Subcutaneous abdominal adipose tissue (tissue), 5 donors: ENCODE data around the gene UBTD2.
A peak's percentile ranks its signal among the peaks of the same experiment; 100 is the strongest.
"Not testable (repeated sequence)": the region's sequence is repeated elsewhere in the genome, so short reads cannot be mapped to it uniquely, and the experiment has no call there.

Source experiments
- H3K27ac ChIP-seq: one replicate; pipeline ENCODE4 v1.7.0; 2013; ENCODE audit warnings: low read depth, mild to moderate bottlenecking, inconsistent platforms, low read length, moderate library complexity
- H3K27me3 ChIP-seq, 5 donors: one replicate each; pipeline ENCODE4 v1.7.0; 2013; ENCODE audit warnings: low read length in 5 of 5, inconsistent platforms in 1 of 5; ENCODE audit not compliant: control insufficient read depth in 5 of 5, insufficient read depth in 4 of 5
- H3K36me3 ChIP-seq, 5 donors: one replicate each; pipeline ENCODE4 v1.7.0; 2013; ENCODE audit warnings: low read length in 5 of 5; ENCODE audit not compliant: control insufficient read depth in 5 of 5, insufficient read depth in 5 of 5
- H3K4me1 ChIP-seq, 5 donors: one replicate each; pipeline ENCODE4 v1.7.0; 2013; ENCODE audit warnings: low read length in 5 of 5, mild to moderate bottlenecking in 3 of 5, moderate library complexity in 1 of 5; ENCODE audit not compliant: control insufficient read depth in 5 of 5, insufficient read depth in 5 of 5
- H3K4me3 ChIP-seq, 5 donors: one replicate each; pipeline ENCODE4 v1.7.0; 2013; ENCODE audit warnings: low read length in 5 of 5, low read depth in 1 of 5
- H3K9ac ChIP-seq, 5 donors: one replicate each; pipeline ENCODE4 v1.7.0; 2013; ENCODE audit warnings: low read length in 5 of 5, mild to moderate bottlenecking in 4 of 5, moderate library complexity in 3 of 5
- H3K9me3 ChIP-seq, 5 donors: one replicate each; pipeline ENCODE4 v1.7.0; 2013; ENCODE audit warnings: low read length in 5 of 5; ENCODE audit not compliant: control insufficient read depth in 5 of 5
- donor health status: healthy.
- donor health status: healthy.
- donor health status: healthy.
- donor health status: healthy.
- donor health status: healthy.

UBTD2 gene

GRCh38 chr5:172283020-172283861, at the start of gene UBTD2:
Gene UBTD2, minus strand, starts transcription at chr5:172283764. Its CDS starts 99 bp downstream, at chr5:172283665.
- Histone ChIP-seq H3K4me1 (peaks cover 0 to 34% (median 23%) of the 10 kb centered on the region in 5 donors), H3K9me3 (no peaks in the 10 kb centered on the region), H3K36me3 (no peaks in the 10 kb centered on the region), H3K9ac (peak within 1 kb of the TSS; percentile 1 to 86 (median 84)), H3K4me3 (peak within 1 kb of the TSS; percentile 80 to 94 (median 84)), H3K27me3 (no peaks in the 10 kb centered on the region), H3K27ac (peak within 1 kb of the TSS; percentile 75)

GRCh38 chr5:172326901-172327300, 43.3 kb upstream of the UBTD2 start:
- H3K9me3 ChIP-seq, H3K36me3 ChIP-seq, H3K27me3 ChIP-seq, H3K9ac ChIP-seq, H3K4me3 ChIP-seq, H3K27ac ChIP-seq, H3K4me1 ChIP-seq: not testable (repeated sequence)

- H3K36me3 ChIP-seq, result no peaks in the 10 kb centered on the region
- H3K4me1 ChIP-seq, result peaks cover 0 to 5% (median 0%) of the 10 kb centered on the region in 5 donors
- no peak overlapping the region for H3K4me3 ChIP-seq
- H3K27ac ChIP-seq, result no peak overlapping the region
- H3K9ac ChIP-seq, result no peak overlapping the region
- H3K27me3 ChIP-seq, result peaks cover 0 to 3% (median 0%) of the 10 kb centered on the region in 5 donors
- no peaks in the 10 kb centered on the region for H3K9me3 ChIP-seq
These were observed 41.9 kb upstream of the UBTD2 start for GRCh38 chr5:172325452-172325851.

GRCh38 chr5:172322028-172322965, 38.7 kb upstream of the UBTD2 start:
- Histone ChIP-seq H3K4me3 (no peak overlapping the region), H3K36me3 (no peaks in the 10 kb centered on the region), H3K9me3 (no peaks in the 10 kb centered on the region), H3K27ac (no peak overlapping the region), H3K9ac (no peak overlapping the region), H3K27me3 (peaks cover 0 to 3% (median 0%) of the 10 kb centered on the region in 5 donors), H3K4me1 (peaks cover 0 to 12% (median 7%) of the 10 kb centered on the region in 5 donors)

- H3K27ac ChIP-seq, result no peak overlapping the region
- H3K9ac ChIP-seq, result no peak overlapping the region
- H3K36me3 ChIP-seq, result no peaks in the 10 kb centered on the region
- no peak overlapping the region for H3K4me3 ChIP-seq
- peaks cover 0 to 3% (median 0%) of the 10 kb centered on the region in 5 donors for H3K27me3 ChIP-seq
- H3K4me1 ChIP-seq, result peaks cover 0 to 12% (median 7%) of the 10 kb centered on the region in 5 donors
- H3K9me3 ChIP-seq, result no peaks in the 10 kb centered on the region
These were observed 38.0 kb upstream of the UBTD2 start for GRCh38 chr5:172321593-172321992.

GRCh38 chr5:172319708-172320441, 36.3 kb upstream of the UBTD2 start:
- Histone ChIP-seq H3K9ac (peak overlapping the region in 1 of 5 donors; percentile 50), H3K4me3 (no peak overlapping the region), H3K27ac (peak overlapping the region; percentile 48), H3K4me1 (peaks cover 0 to 12% (median 7%) of the 10 kb centered on the region in 5 donors), H3K27me3 (peaks cover 0 to 3% (median 0%) of the 10 kb centered on the region in 5 donors), H3K36me3 (no peaks in the 10 kb centered on the region), H3K9me3 (no peaks in the 10 kb centered on the region)

- H3K27me3 ChIP-seq, result no peaks in the 10 kb centered on the region
These were observed 32.3 kb upstream of the UBTD2 start for GRCh38 chr5:172315587-172316493.

GRCh38 chr5:172313915-172314314, 30.4 kb upstream of the UBTD2 start:
- Histone ChIP-seq H3K4me3 (no peak overlapping the region), H3K27me3 (no peaks in the 10 kb centered on the region), H3K36me3 (no peaks in the 10 kb centered on the region), H3K27ac (no peak overlapping the region), H3K9me3 (no peaks in the 10 kb centered on the region), H3K4me1 (no peaks in the 10 kb centered on the region), H3K9ac (no peak overlapping the region)

More at GRCh38 chr5:172315587-172316493, 32.3 kb upstream of the UBTD2 start:
- Histone ChIP-seq H3K4me3 (no peak overlapping the region), H3K27ac (no peak overlapping the region), H3K4me1 (peaks cover 0 to 10% (median 6%) of the 10 kb centered on the region in 5 donors), H3K9ac (no peak overlapping the region), H3K9me3 (no peaks in the 10 kb centered on the region), H3K36me3 (no peaks in the 10 kb centered on the region)

GRCh38 chr5:172312286-172312685, 28.7 kb upstream of the UBTD2 start:
- no peaks in the 10 kb centered on the region for H3K9me3 ChIP-seq
- no peak overlapping the region for H3K27ac ChIP-seq
- H3K4me1 ChIP-seq, result no peaks in the 10 kb centered on the region
- no peaks in the 10 kb centered on the region for H3K36me3 ChIP-seq
- no peak overlapping the region for H3K9ac ChIP-seq
- no peak overlapping the region for H3K4me3 ChIP-seq
- H3K27me3 ChIP-seq, result no peaks in the 10 kb centered on the region
